HG03139 (cell line): ENCODE measurements around the gene ABR.
"Not testable (repeated sequence)": the region's sequence is repeated elsewhere in the genome, so short reads cannot be mapped to it uniquely, and the experiment has no call there.

Experiments
- ATAC-seq: cut with Tn5 transposase; IDR thresholded peaks from one replicate; pipeline ENCODE4 v1.9.1; 2021; ENCODE audit not compliant: unreplicated experiment

ABR gene

GRCh38 chr17:1050246-1050995, 129.4 kb downstream of the ABR start:
- no peak for ATAC-seq

- no peak for ATAC-seq
Measured at GRCh38 chr17:1049446-1050225, 130.1 kb downstream of the ABR start.

- ATAC-seq = not testable (repeated sequence)
Measured at GRCh38 chr17:1048516-1049115, 131.2 kb downstream of the ABR start.

- ATAC-seq = no peak
Measured at GRCh38 chr17:1047879-1048470, 131.8 kb downstream of the ABR start.

- no peak for ATAC-seq
Measured at GRCh38 chr17:1047177-1047878, 132.5 kb downstream of the ABR start.

- ATAC-seq = no peak
Measured at GRCh38 chr17:1045456-1045855, 134.3 kb downstream of the ABR start.

GRCh38 chr17:1044387-1045009, 135.3 kb downstream of the ABR start:
- not testable (repeated sequence) for ATAC-seq

- no peak for ATAC-seq
Measured at GRCh38 chr17:1043601-1044251, 136.1 kb downstream of the ABR start.

GRCh38 chr17:1042486-1042885, 137.3 kb downstream of the ABR start:
- ATAC-seq = no peak

GRCh38 chr17:1041746-1042145, 138.0 kb downstream of the ABR start:
- ATAC-seq = no peak

GRCh38 chr17:1040216-1040600, 139.6 kb downstream of the ABR start:
- ATAC-seq = no peak

- no peak for ATAC-seq
Measured at GRCh38 chr17:1039511-1040215, 140.1 kb downstream of the ABR start.

GRCh38 chr17:1039123-1039507, 140.7 kb downstream of the ABR start:
- no peak for ATAC-seq

- ATAC-seq = no peak
Measured at GRCh38 chr17:1038459-1039122, 141.2 kb downstream of the ABR start.

GRCh38 chr17:1037238-1037879, 142.4 kb downstream of the ABR start:
- no peak for ATAC-seq

- no peak for ATAC-seq
Measured at GRCh38 chr17:1036845-1037237, 142.9 kb downstream of the ABR start.

GRCh38 chr17:1036171-1036844, 143.5 kb downstream of the ABR start:
- ATAC-seq = no peak
